Measurements from ENCODE around the gene EVPL. TPM values are rescaled to one million over a fixed set of nuclear protein-coding genes. Genes with fewer than 3 reads are reported as not detected.
"Not testable (repeated sequence)": the region's sequence is repeated elsewhere in the genome, so short reads cannot be mapped to it uniquely, and the experiment has no call there.

Gene EVPL
- total RNA-seq, 1 experiment from 2014 or later = 7.7 TPM

DNA sequence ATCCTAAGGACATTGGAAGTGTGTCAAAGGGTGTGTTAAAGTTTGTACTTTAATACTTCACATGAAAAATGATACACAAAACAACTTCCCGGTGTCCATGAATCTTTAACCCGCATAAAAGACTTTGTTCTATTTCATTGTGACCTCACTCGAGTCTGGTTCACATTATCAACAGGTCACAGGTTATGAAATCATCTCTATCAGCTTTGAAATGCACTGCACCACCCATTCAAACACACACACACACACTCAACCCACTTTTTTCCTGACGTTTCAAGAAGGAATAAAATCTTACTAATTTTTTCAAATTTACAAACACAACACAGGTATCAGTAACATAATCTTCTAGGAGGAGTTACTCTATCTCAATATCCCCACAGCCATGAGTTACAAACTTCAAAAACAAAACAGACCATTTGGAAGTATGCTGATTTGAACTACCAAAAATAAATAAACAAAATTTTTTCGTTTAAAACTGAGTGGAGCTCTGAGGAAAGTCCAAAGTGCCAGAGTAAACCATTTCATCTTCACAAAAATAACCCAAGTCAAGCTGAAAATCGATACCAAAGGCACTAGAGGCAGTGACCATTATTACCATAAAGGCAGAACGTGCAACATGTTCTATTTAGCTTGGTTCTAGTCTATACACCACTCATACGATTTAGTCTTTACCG lies 50.8 kb downstream of the EVPL start:
- CTCF ChIA-PET = no interaction called here
- no peak for DNase-seq (ENCODE audit: unreplicated experiment)
- BruUV-seq (replicated peaks) = no TSS peak
- peaks cover 36% of the 10 kb centered on the region for H3K36me3 Mint-ChIP-seq (ENCODE audit: insufficient read depth, unreplicated experiment)
- no peaks in the 10 kb centered on the region for H3K27me3 Mint-ChIP-seq (ENCODE audit: insufficient read depth, unreplicated experiment)
- POLR2A ChIA-PET = interaction anchor here (0.7 to 1.2 kb wide), 6 partner anchors 15 to 346 kb away, joined by 3 to 5 read pairs (median 4); partner anchors contain the start of gene SRP68
- peaks cover 15% of the 10 kb centered on the region for H3K4me1 Mint-ChIP-seq (ENCODE audit: insufficient read depth, unreplicated experiment)
- no peaks in the 10 kb centered on the region for H3K9me3 Mint-ChIP-seq (ENCODE audit: unreplicated experiment)
- intact Hi-C loops (cut with micrococcal nuclease) = loop anchor here (5.0 kb wide), 2 partner anchors 34 to 576 kb away; partner anchors contain the start of gene FBF1
- TF ChIP-seq, protein P1, sequence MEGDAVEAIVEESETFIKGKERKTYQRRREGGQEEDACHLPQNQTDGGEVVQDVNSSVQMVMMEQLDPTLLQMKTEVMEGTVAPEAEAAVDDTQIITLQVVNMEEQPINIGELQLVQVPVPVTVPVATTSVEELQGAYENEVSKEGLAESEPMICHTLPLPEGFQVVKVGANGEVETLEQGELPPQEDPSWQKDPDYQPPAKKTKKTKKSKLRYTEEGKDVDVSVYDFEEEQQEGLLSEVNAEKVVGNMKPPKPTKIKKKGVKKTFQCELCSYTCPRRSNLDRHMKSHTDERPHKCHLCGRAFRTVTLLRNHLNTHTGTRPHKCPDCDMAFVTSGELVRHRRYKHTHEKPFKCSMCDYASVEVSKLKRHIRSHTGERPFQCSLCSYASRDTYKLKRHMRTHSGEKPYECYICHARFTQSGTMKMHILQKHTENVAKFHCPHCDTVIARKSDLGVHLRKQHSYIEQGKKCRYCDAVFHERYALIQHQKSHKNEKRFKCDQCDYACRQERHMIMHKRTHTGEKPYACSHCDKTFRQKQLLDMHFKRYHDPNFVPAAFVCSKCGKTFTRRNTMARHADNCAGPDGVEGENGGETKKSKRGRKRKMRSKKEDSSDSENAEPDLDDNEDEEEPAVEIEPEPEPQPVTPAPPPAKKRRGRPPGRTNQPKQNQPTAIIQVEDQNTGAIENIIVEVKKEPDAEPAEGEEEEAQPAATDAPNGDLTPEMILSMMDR (IDR thresholded peaks at IDR 0.05; ENCODE audit: unreplicated experiment) = no peak
- H3K4me3 Mint-ChIP-seq (ENCODE audit: unreplicated experiment) = peak overlapping the region; percentile 53
- H3K27ac Mint-ChIP-seq (ENCODE audit: low read depth, unreplicated experiment) = peak overlapping the region; percentile 61

DNA sequence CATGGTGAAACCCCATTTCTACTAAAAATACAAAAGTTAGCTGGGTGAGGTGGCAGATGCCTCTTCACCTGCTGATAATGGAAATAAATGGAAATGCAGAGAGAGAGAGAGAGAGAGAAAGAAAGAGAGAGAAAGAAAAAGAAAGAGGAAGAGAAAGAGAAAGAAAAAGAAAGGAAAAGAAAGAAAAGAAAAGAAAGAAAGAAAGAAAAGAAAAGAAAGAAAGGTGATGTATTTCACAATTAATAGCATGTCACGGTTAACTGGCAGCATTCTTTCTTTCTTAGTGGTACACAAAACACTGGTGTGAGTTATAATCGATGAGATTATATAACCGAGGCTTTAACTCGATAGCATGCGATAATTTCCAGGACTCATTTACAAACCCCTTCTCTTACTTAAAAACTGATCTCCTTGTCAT lies 51.3 kb downstream of the EVPL start:
- Mint-ChIP-seq H3K27ac (ENCODE audit: low read depth, unreplicated experiment) (peak overlapping the region; percentile 61), H3K27me3 (ENCODE audit: insufficient read depth, unreplicated experiment) (no peaks in the 10 kb centered on the region), H3K4me3 (ENCODE audit: unreplicated experiment) (peak overlapping the region; percentile 53), H3K4me1 (ENCODE audit: insufficient read depth, unreplicated experiment) (peaks cover 15% of the 10 kb centered on the region), H3K9me3 (ENCODE audit: unreplicated experiment) (no peaks in the 10 kb centered on the region), H3K36me3 (ENCODE audit: insufficient read depth, unreplicated experiment) (peaks cover 41% of the 10 kb centered on the region)
- TF ChIP-seq, protein P1 (IDR thresholded peaks at IDR 0.05; ENCODE audit: unreplicated experiment) = no peak
- DNase-seq (ENCODE audit: unreplicated experiment) = no peak
- POLR2A ChIA-PET = interaction anchor here (0.6 to 1.2 kb wide), 2 partner anchors 29 to 529 kb away, joined by 3 to 4 read pairs; no protein-coding TSS in a partner anchor
- intact Hi-C loops (cut with micrococcal nuclease) = loop anchor here (5.0 kb wide), 2 partner anchors 33 to 577 kb away; partner anchors contain the start of gene FBF1
- CTCF ChIA-PET = no interaction called here
- BruUV-seq (replicated peaks) = no TSS peak

DNA sequence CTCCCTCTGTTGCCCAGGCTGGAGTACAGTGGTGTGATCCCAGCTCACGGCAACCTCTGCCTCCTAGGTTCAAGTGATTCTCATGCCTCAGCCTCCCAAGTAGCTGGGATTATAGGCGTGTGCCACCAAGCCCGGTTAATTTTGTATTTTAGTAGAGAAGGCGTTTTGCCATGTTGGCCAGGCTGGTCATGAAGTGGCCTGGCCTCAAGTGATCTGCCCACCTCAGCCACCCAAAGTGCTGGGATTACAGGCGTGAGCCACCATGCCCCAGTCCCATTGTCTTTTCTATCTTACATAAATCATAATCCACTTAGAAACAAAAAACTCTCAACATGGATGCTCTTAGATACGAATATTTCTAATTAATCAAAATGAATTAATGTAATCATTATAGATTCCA lies 51.9 kb downstream of the EVPL start:
- CTCF ChIA-PET; BruUV-seq (replicated peaks); H3K27me3 Mint-ChIP-seq (ENCODE audit: insufficient read depth, unreplicated experiment); H3K9me3 Mint-ChIP-seq (ENCODE audit: unreplicated experiment); H3K4me3 Mint-ChIP-seq (ENCODE audit: unreplicated experiment); DNase-seq (ENCODE audit: unreplicated experiment): not testable (repeated sequence)
- POLR2A ChIA-PET = interaction anchor here (0.6 to 1.0 kb wide), 2 partner anchors 34 to 529 kb away, joined by 4 to 5 read pairs; partner anchors contain the start of gene FBF1
- H3K36me3 Mint-ChIP-seq (ENCODE audit: insufficient read depth, unreplicated experiment) = peaks cover 46% of the 10 kb centered on the region
- H3K27ac Mint-ChIP-seq (ENCODE audit: low read depth, unreplicated experiment) = peak overlapping the region; percentile 61
- peaks cover 15% of the 10 kb centered on the region for H3K4me1 Mint-ChIP-seq (ENCODE audit: insufficient read depth, unreplicated experiment)
- intact Hi-C loops (cut with micrococcal nuclease) = loop anchor here (5.0 kb wide), 2 partner anchors 33 to 577 kb away; partner anchors contain the start of gene FBF1

DNA sequence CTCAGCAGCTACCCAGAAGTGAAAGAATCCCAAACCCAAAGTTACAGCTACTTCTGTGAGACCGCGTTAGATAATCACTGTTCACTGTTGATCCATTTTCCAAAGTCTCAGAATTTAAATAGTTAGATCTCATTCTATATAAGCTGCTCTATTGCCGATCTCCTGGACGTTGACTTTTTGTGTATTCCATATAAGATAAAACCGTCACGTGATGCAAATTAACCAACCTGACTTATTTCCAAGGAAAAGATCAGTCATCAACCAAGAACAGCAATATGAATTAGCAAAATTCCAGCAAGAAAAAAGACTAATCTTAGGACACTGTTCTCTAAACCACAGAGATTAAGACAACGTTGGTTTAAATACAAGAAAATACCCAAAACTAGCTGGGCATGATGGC lies 56.5 kb downstream of the EVPL start:
- Mint-ChIP-seq H3K27ac (ENCODE audit: low read depth, unreplicated experiment) (no peak overlapping the region), H3K27me3 (ENCODE audit: insufficient read depth, unreplicated experiment) (no peaks in the 10 kb centered on the region), H3K36me3 (ENCODE audit: insufficient read depth, unreplicated experiment) (peaks cover 45% of the 10 kb centered on the region), H3K4me3 (ENCODE audit: unreplicated experiment) (no peak overlapping the region), H3K4me1 (ENCODE audit: insufficient read depth, unreplicated experiment) (peaks cover 6% of the 10 kb centered on the region), H3K9me3 (ENCODE audit: unreplicated experiment) (no peaks in the 10 kb centered on the region)
- TF ChIP-seq, protein P1 (IDR thresholded peaks at IDR 0.05; ENCODE audit: unreplicated experiment) = no peak
- no TSS peak for BruUV-seq (replicated peaks)
- ChIA-PET POLR2A (interaction anchor here (0.7 kb wide), 1 partner anchor 352 kb away, joined by 3 read pairs; no protein-coding TSS in a partner anchor), CTCF (no interaction called here)
- intact Hi-C loops (cut with micrococcal nuclease) = no loop called here
- DNase-seq (ENCODE audit: unreplicated experiment) = no peak
